Left ventricle myocardium inferior (tissue), 1 donor: ENCODE measurements around the gene STAMBP. TPM values are rescaled to one million over a fixed set of nuclear protein-coding genes. Genes with fewer than 3 reads are reported as not detected.

Experiments used
- DNase-seq: peaks from one replicate; pipeline ENCODE4 v3.0.0-alpha.2; 2020
- H3K27ac ChIP-seq: fragments of 200-600 bp; replicated peaks from 2 replicates; pipeline ENCODE4 v1.8.0; 2021
- H3K27me3 ChIP-seq: fragments of 200-600 bp; 2 replicates; pipeline ENCODE4 v1.8.0; 2021; ENCODE audit warnings: low read depth
- H3K36me3 ChIP-seq: fragments of 200-600 bp; 2 replicates; pipeline ENCODE4 v1.8.0; 2021
- H3K4me1 ChIP-seq: fragments of 200-600 bp; 2 replicates; pipeline ENCODE4 v1.8.0; 2021
- H3K4me3 ChIP-seq: fragments of 200-600 bp; 2 replicates; pipeline ENCODE4 v1.8.0; 2021; ENCODE audit warnings: mild to moderate bottlenecking, moderate library complexity
- H3K9me3 ChIP-seq: fragments of 200-600 bp; replicated peaks from 2 replicates; pipeline ENCODE4 v1.8.0; 2021
- CTCF ChIP-seq: fragments of 200-600 bp; IDR thresholded peaks from 2 replicates; pipeline ENCODE4 v1.8.0; 2021; ENCODE audit warnings: antibody characterized with exemption, mild to moderate bottlenecking, borderline replicate concordance
- intact Hi-C: fragments of 100-400 bp; cut with micrococcal nuclease; formaldehyde crosslinking; loops from one replicate; pipeline ENCODE4 v1.11.0; 2022
- total RNA-seq: library from RNA; stranded (reverse); fragmentation: NEBNext Ultra II Directional; extraction: Animal tissue kit (Norgen Biotek cat#: 25700); gene quantifications from one replicate; pipeline ENCODE4 v1.2.1, GENCODE V29; 2021
- donor health status: DM: no; HTN: yes; CAD: no; lungs with severe emphysema.

Gene STAMBP
- total RNA-seq, 1 donor from 2014 or later: 35.5 TPM

- H3K4me3 ChIP-seq: no peak overlapping the region
- no peaks in the 10 kb centered on the region for H3K9me3 ChIP-seq
- no peaks in the 10 kb centered on the region for H3K36me3 ChIP-seq
- intact Hi-C loops: no loop called here
- no peak for DNase-seq
- TF ChIP-seq CTCF: no peak
- H3K4me1 ChIP-seq: no peaks in the 10 kb centered on the region
- no peak overlapping the region for H3K27ac ChIP-seq
- H3K27me3 ChIP-seq: peaks cover 36% of the 10 kb centered on the region
Measured at GRCh38 chr2:73914667-73915066, 85.9 kb downstream of the STAMBP start.

GRCh38 chr2:73915437-73915993, 86.8 kb downstream of the STAMBP start:
- no peak overlapping the region for H3K27ac ChIP-seq
- DNase-seq: no peak
- no peak for TF ChIP-seq CTCF
- no peak overlapping the region for H3K4me3 ChIP-seq
- intact Hi-C loops: no loop called here
- H3K9me3 ChIP-seq: no peaks in the 10 kb centered on the region
- H3K27me3 ChIP-seq: peaks cover 40% of the 10 kb centered on the region
- no peaks in the 10 kb centered on the region for H3K4me1 ChIP-seq
- no peaks in the 10 kb centered on the region for H3K36me3 ChIP-seq

- H3K9me3 ChIP-seq: no peaks in the 10 kb centered on the region
- peaks cover 50% of the 10 kb centered on the region for H3K27me3 ChIP-seq
- no peaks in the 10 kb centered on the region for H3K4me1 ChIP-seq
- no peaks in the 10 kb centered on the region for H3K36me3 ChIP-seq
- DNase-seq: no peak
- no peak overlapping the region for H3K4me3 ChIP-seq
- intact Hi-C loops: no loop called here
- no peak for TF ChIP-seq CTCF
- no peak overlapping the region for H3K27ac ChIP-seq
Measured at GRCh38 chr2:73916666-73917065, 87.9 kb downstream of the STAMBP start.

GRCh38 chr2:73917296-73917695, 88.5 kb downstream of the STAMBP start:
- no peaks in the 10 kb centered on the region for H3K4me1 ChIP-seq
- H3K4me3 ChIP-seq: no peak overlapping the region
- intact Hi-C loops: no loop called here
- TF ChIP-seq CTCF: no peak
- peaks cover 50% of the 10 kb centered on the region for H3K27me3 ChIP-seq
- no peak for DNase-seq
- no peak overlapping the region for H3K27ac ChIP-seq
- no peaks in the 10 kb centered on the region for H3K9me3 ChIP-seq
- no peaks in the 10 kb centered on the region for H3K36me3 ChIP-seq

GRCh38 chr2:73917696-73918207, 89.0 kb downstream of the STAMBP start:
- no peak overlapping the region for H3K27ac ChIP-seq
- TF ChIP-seq CTCF: no peak
- peaks cover 50% of the 10 kb centered on the region for H3K27me3 ChIP-seq
- intact Hi-C loops: no loop called here
- H3K4me1 ChIP-seq: no peaks in the 10 kb centered on the region
- H3K4me3 ChIP-seq: no peak overlapping the region
- DNase-seq: no peak
- H3K36me3 ChIP-seq: no peaks in the 10 kb centered on the region
- H3K9me3 ChIP-seq: no peaks in the 10 kb centered on the region
